OCI-LY3 (cell line): ENCODE data around the gene ATP8B1.

Source experiments
- EZH2phosphoT487 ChIP-seq: fragments of 200-600 bp; shearing (Covaris generic); IDR thresholded peaks from 2 replicates; pipeline ENCODE4 v1.6.1; 2018; ENCODE audit warnings: antibody characterized with exemption, mixed run types, low read depth
- TF ChIP-seq, protein P1 (sequence below): fragments of 200-600, 300-600 bp; sonication (generic); IDR thresholded peaks from 2 replicates; pipeline ENCODE4 v1.5.1; 2014; ENCODE audit warnings: antibody characterized with exemption, low read length, low read depth

DNA sequence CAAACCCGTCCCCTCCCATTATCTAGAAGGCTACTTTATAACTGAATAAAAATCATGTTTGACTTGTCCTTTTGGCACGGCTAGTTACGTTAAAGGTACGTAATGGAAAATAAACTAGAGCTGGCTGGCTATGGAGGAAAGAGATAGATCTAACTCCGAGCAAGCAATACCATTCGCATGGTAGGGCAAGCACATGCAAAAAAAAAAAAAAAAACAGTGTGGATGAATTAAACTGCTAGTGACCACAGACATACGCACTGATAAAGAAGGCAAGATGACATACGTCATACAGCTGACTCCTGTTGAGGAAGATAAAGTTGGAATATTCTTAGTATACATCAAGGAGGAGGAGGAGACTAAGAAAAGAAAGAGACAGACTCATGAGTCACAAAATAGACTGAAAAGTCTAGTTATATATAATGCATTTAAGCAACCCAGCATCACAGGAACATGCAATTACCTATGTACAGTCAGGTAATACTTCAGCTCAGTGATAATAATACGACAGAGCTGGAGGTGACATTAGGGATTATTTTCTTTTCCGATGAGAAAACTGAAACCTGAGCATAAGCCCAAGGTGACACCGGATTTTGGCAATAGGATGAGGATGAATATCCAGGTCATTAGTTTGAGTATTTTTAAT is 143.5 kb downstream of the ATP8B1 start:
- TF ChIP-seq, protein P1, sequence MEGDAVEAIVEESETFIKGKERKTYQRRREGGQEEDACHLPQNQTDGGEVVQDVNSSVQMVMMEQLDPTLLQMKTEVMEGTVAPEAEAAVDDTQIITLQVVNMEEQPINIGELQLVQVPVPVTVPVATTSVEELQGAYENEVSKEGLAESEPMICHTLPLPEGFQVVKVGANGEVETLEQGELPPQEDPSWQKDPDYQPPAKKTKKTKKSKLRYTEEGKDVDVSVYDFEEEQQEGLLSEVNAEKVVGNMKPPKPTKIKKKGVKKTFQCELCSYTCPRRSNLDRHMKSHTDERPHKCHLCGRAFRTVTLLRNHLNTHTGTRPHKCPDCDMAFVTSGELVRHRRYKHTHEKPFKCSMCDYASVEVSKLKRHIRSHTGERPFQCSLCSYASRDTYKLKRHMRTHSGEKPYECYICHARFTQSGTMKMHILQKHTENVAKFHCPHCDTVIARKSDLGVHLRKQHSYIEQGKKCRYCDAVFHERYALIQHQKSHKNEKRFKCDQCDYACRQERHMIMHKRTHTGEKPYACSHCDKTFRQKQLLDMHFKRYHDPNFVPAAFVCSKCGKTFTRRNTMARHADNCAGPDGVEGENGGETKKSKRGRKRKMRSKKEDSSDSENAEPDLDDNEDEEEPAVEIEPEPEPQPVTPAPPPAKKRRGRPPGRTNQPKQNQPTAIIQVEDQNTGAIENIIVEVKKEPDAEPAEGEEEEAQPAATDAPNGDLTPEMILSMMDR = no peak
- TF ChIP-seq EZH2phosphoT487 = no peak
